Panc1 (cell line): ENCODE results near the gene TRIB2. TPM values are rescaled to one million over a fixed set of nuclear protein-coding genes. Genes with fewer than 3 reads are reported as not detected.

Experiments used
- ATAC-seq: fragments of 200-7000 bp; cut with Tn5 transposase; 2 replicates; pipeline ENCODE4 v1.9.1; 2020; ENCODE audit warnings: mild to moderate bottlenecking, moderate library complexity
- BruUV-seq: library from RNA; stranded (reverse); fragments of 400-500 nt; replicated peaks from 2 replicates; lab custom pipeline; 2021; lab: Mats Ljungman, UMichigan
- CTCF ChIA-PET: fragments of 300-600 bp; sonication (Branson Sonifier 250); formaldehyde crosslinking; loops from one replicate; lab custom pipeline; 2022; ENCODE audit warnings: antibody characterized with exemption; lab: Charles Lee
- POLR2A ChIA-PET: fragments of 300-600 bp; sonication (Branson Sonifier 250); formaldehyde crosslinking; loops from one replicate; lab custom pipeline; 2022; ENCODE audit warnings: antibody characterized with exemption; lab: Charles Lee
- DNase-seq: peaks from one replicate; pipeline ENCODE4 v3.0.0-alpha.2; 2010; ENCODE audit warnings: low read depth, low spot score
- H3K27ac ChIP-seq: 2 replicates; pipeline ENCODE4 v1.5.1; 2011; ENCODE audit warnings: mild to moderate bottlenecking, low read length, inconsistent platforms
- H3K27me3 ChIP-seq: fragments of 200-500 bp; sonication (Bioruptor generic); 2 replicates; pipeline ENCODE4 v1.6.0; 2014; ENCODE audit warnings: low read length, inconsistent platforms; ENCODE audit not compliant: control insufficient read depth, insufficient read depth
- H3K36me3 ChIP-seq: fragments of 200-500 bp; sonication (Bioruptor generic); 2 replicates; pipeline ENCODE4 v1.5.1; 2014; ENCODE audit warnings: inconsistent platforms, mild to moderate bottlenecking, low read length, moderate library complexity; ENCODE audit not compliant: control insufficient read depth, insufficient read depth
- H3K4me1 ChIP-seq: 2 replicates; pipeline ENCODE4 v1.5.1; 2011; ENCODE audit warnings: inconsistent platforms, mild to moderate bottlenecking, low read length, moderate library complexity; ENCODE audit not compliant: control insufficient read depth, insufficient read depth
- H3K4me3 ChIP-seq, 2 experiments: 2 replicates each; pipeline ENCODE4 v1.5.1; 2011 to 2012; ENCODE audit warnings: low read depth in 2 of 2, low read length in 2 of 2, mild to moderate bottlenecking in 2 of 2, inconsistent platforms in 1 of 2, moderate library complexity in 1 of 2
- H3K9me3 ChIP-seq: fragments of 200-500 bp; sonication (Bioruptor generic); 2 replicates; pipeline ENCODE4 v1.5.1; 2014; ENCODE audit warnings: low read depth, mild to moderate bottlenecking, inconsistent platforms, low read length, moderate library complexity; ENCODE audit not compliant: control insufficient read depth, insufficient read depth
- CTCF ChIP-seq: fragments of 450-650 bp; IDR thresholded peaks from 2 replicates; pipeline ENCODE4 v1.5.1; 2017; ENCODE audit warnings: mild to moderate bottlenecking
- POLR2AphosphoS5 ChIP-seq: IDR thresholded peaks from 2 replicates; pipeline ENCODE4 v1.6.1; 2012; ENCODE audit warnings: mild to moderate bottlenecking, low read depth, low read length, moderate library complexity
- REST ChIP-seq, 2 experiments: IDR thresholded peaks; 2 replicates each; pipeline ENCODE4 v1.6.1; 2011 to 2012; ENCODE audit warnings: low read depth in 2 of 2, control low read depth in 1 of 2, low read length in 1 of 2, mild to moderate bottlenecking in 1 of 2, moderate library complexity in 1 of 2; ENCODE audit not compliant: insufficient read depth in 1 of 2
- SIN3A ChIP-seq: IDR thresholded peaks from 2 replicates; pipeline ENCODE4 v1.6.1; 2012; ENCODE audit warnings: low read depth, mild to moderate bottlenecking, low read length, moderate library complexity, borderline replicate concordance; ENCODE audit not compliant: insufficient read depth
- TCF7L2 ChIP-seq: IDR thresholded peaks from 2 replicates; pipeline ENCODE4 v1.6.1; 2011; ENCODE audit warnings: mild to moderate bottlenecking, low read depth, low read length, inconsistent platforms
- in situ Hi-C: cut with HindIII; loops from 2 replicates; pipeline ENCODE4 v1.10.0; 2016; ENCODE audit warnings: low sequenced_read_pairs, low pct_unique_long_range_greater_than_20kb
- intact Hi-C: fragments of 100-400 bp; cut with micrococcal nuclease; formaldehyde crosslinking; loops from one replicate; pipeline ENCODE4 v1.10.0; 2022; ENCODE audit not compliant: unreplicated experiment
- total RNA-seq: library from RNA; stranded (reverse); gene quantifications from one replicate; pipeline ENCODE4 v1.2.1, GENCODE V29; 2021; ENCODE audit not compliant: unreplicated experiment

TRIB2 gene
- total RNA-seq, 1 experiment from 2014 or later: 43.2 TPM

- Histone ChIP-seq H3K36me3 (no peaks in the 10 kb centered on the region), H3K9me3 (no peaks in the 10 kb centered on the region), H3K27ac (no peak overlapping the region), H3K27me3 (no peaks in the 10 kb centered on the region), H3K4me1 (no peaks in the 10 kb centered on the region), H3K4me3 (no peak overlapping the region)
- in situ Hi-C loops (no loop called here), intact Hi-C loops (no loop called here)
- BruUV-seq: no TSS peak
- DNase-seq (no peak), ATAC-seq (no peak)
- TF ChIP-seq TCF7L2: no peak
- POLR2A ChIA-PET: no interaction called here
- CTCF ChIA-PET: interaction anchor here (0.6 kb wide), 1 partner anchor 263 kb away, joined by 3 read pairs; no protein-coding TSS in a partner anchor
Measured at GRCh38 chr2:12742891-12743290, 26.2 kb downstream of the TRIB2 start.

- CTCF ChIA-PET: no interaction called here
- in situ Hi-C loops: no loop called here
Measured at GRCh38 chr2:12750166-12750905, 33.6 kb downstream of the TRIB2 start.

More at GRCh38 chr2:12750166-12750905, 33.6 kb downstream of the TRIB2 start:
- ATAC-seq (no peak), DNase-seq (no peak)
- BruUV-seq: no TSS peak
- POLR2A ChIA-PET: no interaction called here
- TF ChIP-seq TCF7L2 (no peak), REST (IDR thresholded peaks at IDR 0.05; ENCODE audit: insufficient read depth in 1 of 2, low read depth in 2 of 2, low read length in 1 of 2) (no peak), CTCF (no peak), POLR2AphosphoS5 (no peak), SIN3A (no peak)
- H3K27me3 ChIP-seq: no peaks in the 10 kb centered on the region
- intact Hi-C loops: no loop called here
- no peaks in the 10 kb centered on the region for H3K9me3 ChIP-seq
- H3K4me3 ChIP-seq: no peak overlapping the region
- no peak overlapping the region for H3K27ac ChIP-seq
- no peaks in the 10 kb centered on the region for H3K4me1 ChIP-seq
- no peaks in the 10 kb centered on the region for H3K36me3 ChIP-seq
